Kidney (tissue), 14 donors: ENCODE results near the gene SPINT2. TPM values are rescaled to one million over a fixed set of nuclear protein-coding genes. Genes with fewer than 3 reads are reported as not detected.

Experiments
- DNase-seq, 5 donors: peaks; one replicate each; pipeline ENCODE4 v3.0.0-alpha.2; 2013 to 2020
- FAIRE-seq: peaks from 2 replicates; lab custom pipeline; 2012; peaks lifted over from hg19 to GRCh38; lab: Jason Lieb, UNC
- H3K27ac ChIP-seq, 2 donors: one replicate each; pipeline ENCODE4 v1.7.0; 2013; ENCODE audit warnings: low read depth in 2 of 2, low read length in 2 of 2, inconsistent platforms in 1 of 2
- H3K27me3 ChIP-seq: one replicate; pipeline ENCODE4 v1.7.1; 2013; ENCODE audit warnings: low read length, inconsistent platforms; ENCODE audit not compliant: control insufficient read depth, insufficient read depth
- H3K36me3 ChIP-seq, 3 donors: one replicate each; pipeline versions ENCODE4 v1.7.0 to v1.7.1; 2013; ENCODE audit warnings: low read length in 3 of 3, control low read depth in 1 of 3, inconsistent platforms in 1 of 3; ENCODE audit not compliant: insufficient read depth in 3 of 3, control insufficient read depth in 2 of 3
- H3K4me1 ChIP-seq, 3 donors: one replicate each; pipeline versions ENCODE4 v1.7.0 to v1.7.1; 2013; ENCODE audit warnings: low read length in 3 of 3, inconsistent platforms in 1 of 3, low read depth in 1 of 3; ENCODE audit not compliant: control insufficient read depth in 2 of 3, insufficient read depth in 2 of 3
- H3K4me3 ChIP-seq, 3 donors: one replicate each; pipeline versions ENCODE4 v1.7.0 to v1.8.1; 2013; ENCODE audit warnings: low read length in 3 of 3, control low read depth in 1 of 3, inconsistent platforms in 1 of 3
- H3K9ac ChIP-seq, 3 donors: one replicate each; pipeline versions ENCODE4 v1.7.0 to v1.7.1; 2013; ENCODE audit warnings: low read length in 3 of 3, control low read depth in 1 of 3, inconsistent platforms in 1 of 3
- H3K9me3 ChIP-seq, 3 donors: one replicate each; pipeline versions ENCODE4 v1.7.0 to v1.7.1; 2013; ENCODE audit warnings: low read length in 3 of 3, control low read depth in 1 of 3, inconsistent platforms in 1 of 3; ENCODE audit not compliant: control insufficient read depth in 2 of 3, insufficient read depth in 1 of 3
- intact Hi-C: fragments of 100-400 bp; cut with DNase I; formaldehyde crosslinking; loops from one replicate; pipeline ENCODE4 v1.11.1; 2022
- polyA plus RNA-seq: library from polyadenylated mRNA; stranded (reverse); fragments of 350-450 nt; fragmentation: Illumina TruSeq; extraction: RNeasy Lipid Tissue Mini Kit (QIAGEN cat#74804); gene quantifications from one replicate; pipeline ENCODE4 v1.2.3, GENCODE V29; 2014; ENCODE audit warnings: low read depth, low replicate concordance; ENCODE audit not compliant: insufficient read depth
- total RNA-seq: library from RNA; stranded (reverse); fragmentation: NEBNext Ultra II Directional; extraction: Animal tissue kit (Norgen Biotek cat#: 25700); gene quantifications from one replicate; pipeline ENCODE4 v1.2.1, GENCODE V29; 2021
- TF ChIP-seq, protein P1 (sequence below): IDR thresholded peaks from 3 replicates; pipeline ENCODE4 v1.5.1; 2012; ENCODE audit warnings: mild to moderate bottlenecking, moderate library complexity, borderline replicate concordance; ENCODE audit not compliant: insufficient read depth; ENCODE audit errors: extremely low read depth
- donor health status: control.
- donor health status: control.
- donor health status: control.
- donor health status: control.
- donor health status: control.
- donor health status: DM: yes; HTN: yes; CAD: no.
- donor health status: Normal renal cell carcinoma (clear cell type).

Gene SPINT2
- total and polyA plus RNA-seq, 2 donors from 2014 or later, result 381 to 425 TPM

DNA sequence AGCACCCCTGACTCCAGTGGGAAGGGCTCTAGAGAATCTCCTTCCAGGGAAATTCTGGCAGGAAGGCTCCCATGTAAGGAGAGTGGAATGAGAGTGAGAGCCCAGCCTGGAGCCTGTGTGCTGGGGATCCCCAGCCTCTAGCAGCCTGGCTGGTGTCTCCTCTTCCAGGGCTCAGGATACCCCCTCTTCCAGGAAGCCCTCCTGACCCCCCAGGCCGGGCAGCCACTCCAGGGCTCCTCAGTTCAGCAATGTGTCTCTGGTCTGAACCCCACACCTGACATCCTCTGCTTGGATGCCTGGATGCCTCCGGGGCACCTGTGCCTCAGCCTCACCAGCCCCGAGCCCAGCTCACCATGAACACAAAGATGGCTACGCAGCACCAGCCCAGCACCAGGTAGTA is 42.7 kb downstream of the SPINT2 start:
- Histone ChIP-seq H3K9me3 (no peaks in the 10 kb centered on the region), H3K27me3 (no peaks in the 10 kb centered on the region), H3K27ac (no peak overlapping the region), H3K4me3 (no peak overlapping the region), H3K36me3 (peaks cover 0 to 8% (median 5%) of the 10 kb centered on the region in 3 donors), H3K9ac (no peak overlapping the region), H3K4me1 (no peaks in the 10 kb centered on the region)
- DNase-seq (no peak), FAIRE-seq (no peak)
- TF ChIP-seq, protein P1, sequence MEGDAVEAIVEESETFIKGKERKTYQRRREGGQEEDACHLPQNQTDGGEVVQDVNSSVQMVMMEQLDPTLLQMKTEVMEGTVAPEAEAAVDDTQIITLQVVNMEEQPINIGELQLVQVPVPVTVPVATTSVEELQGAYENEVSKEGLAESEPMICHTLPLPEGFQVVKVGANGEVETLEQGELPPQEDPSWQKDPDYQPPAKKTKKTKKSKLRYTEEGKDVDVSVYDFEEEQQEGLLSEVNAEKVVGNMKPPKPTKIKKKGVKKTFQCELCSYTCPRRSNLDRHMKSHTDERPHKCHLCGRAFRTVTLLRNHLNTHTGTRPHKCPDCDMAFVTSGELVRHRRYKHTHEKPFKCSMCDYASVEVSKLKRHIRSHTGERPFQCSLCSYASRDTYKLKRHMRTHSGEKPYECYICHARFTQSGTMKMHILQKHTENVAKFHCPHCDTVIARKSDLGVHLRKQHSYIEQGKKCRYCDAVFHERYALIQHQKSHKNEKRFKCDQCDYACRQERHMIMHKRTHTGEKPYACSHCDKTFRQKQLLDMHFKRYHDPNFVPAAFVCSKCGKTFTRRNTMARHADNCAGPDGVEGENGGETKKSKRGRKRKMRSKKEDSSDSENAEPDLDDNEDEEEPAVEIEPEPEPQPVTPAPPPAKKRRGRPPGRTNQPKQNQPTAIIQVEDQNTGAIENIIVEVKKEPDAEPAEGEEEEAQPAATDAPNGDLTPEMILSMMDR, result no peak
- intact Hi-C loops, result no loop called here

DNA sequence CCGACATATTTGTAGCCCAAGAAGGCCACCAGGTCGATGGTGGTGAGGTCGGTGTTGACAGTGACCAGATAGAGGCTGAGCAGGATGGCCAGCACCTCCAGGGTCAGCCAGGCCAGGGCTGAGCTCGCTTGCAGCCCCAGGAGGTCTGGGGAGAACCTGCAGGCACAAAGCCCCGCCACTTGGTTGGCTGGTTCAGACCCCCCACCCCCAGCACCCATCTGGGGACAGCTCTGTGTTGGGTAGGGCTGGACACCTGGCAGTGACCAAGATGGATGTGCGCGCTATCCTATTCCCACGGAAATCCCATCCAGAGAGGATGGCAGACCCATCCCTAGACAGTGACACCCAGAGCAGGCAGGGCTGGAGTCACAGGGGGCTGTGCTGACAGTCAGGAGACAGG is 43.2 kb downstream of the SPINT2 start:
- Histone ChIP-seq H3K4me3 (no peak overlapping the region), H3K9ac (no peak overlapping the region), H3K9me3 (no peaks in the 10 kb centered on the region), H3K36me3 (peaks cover 0 to 8% (median 5%) of the 10 kb centered on the region in 3 donors), H3K27me3 (no peaks in the 10 kb centered on the region), H3K4me1 (no peaks in the 10 kb centered on the region), H3K27ac (no peak overlapping the region)
- intact Hi-C loops, result no loop called here
- FAIRE-seq (no peak), DNase-seq (no peak)
- TF ChIP-seq, protein P1, result no peak

DNA sequence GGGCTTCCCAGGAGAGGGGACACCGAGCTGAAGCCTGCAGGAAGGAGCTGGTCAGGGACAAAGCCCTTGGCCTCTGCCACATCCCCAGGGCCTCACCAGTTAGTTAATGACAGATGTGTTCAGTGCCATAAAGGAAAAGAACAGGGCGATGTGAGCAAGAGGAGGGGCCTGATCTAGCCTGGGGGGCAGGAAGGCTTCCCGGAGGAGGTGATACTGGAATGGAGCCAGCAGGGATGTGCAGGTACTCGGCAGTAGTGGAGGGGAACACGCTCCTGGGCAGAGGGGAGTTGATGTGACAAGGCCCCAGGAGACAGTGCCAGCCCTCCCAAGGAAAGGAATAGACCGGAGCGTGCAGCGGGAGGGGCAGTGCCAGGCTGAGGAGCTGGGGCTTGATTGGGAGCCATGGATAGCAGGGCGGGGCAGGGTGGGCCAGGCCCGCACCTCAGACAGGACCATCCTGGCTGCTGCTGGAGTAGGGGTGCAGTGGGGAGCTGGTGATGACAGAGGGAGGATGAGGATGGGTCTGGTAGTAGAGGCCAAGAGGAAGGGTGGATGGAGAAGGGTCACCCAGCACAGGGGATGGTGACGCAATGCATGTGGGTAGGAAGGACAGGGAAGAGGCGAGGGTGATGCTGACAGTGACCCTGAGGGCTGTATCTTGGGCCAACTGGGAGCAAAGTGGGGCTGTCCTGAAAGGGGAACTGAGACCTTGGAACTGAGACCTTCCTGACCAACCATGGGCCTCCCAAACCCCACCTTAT is 43.8 kb downstream of the SPINT2 start:
- intact Hi-C loops, result no loop called here
- no peak for FAIRE-seq

More for the DNA sequence above, 43.8 kb downstream of the SPINT2 start:
- Histone ChIP-seq H3K9ac (no peak overlapping the region), H3K4me1 (no peaks in the 10 kb centered on the region), H3K27me3 (no peaks in the 10 kb centered on the region), H3K9me3 (no peaks in the 10 kb centered on the region), H3K4me3 (no peak overlapping the region), H3K36me3 (peaks cover 0 to 8% (median 5%) of the 10 kb centered on the region in 3 donors), H3K27ac (no peak overlapping the region)
- TF ChIP-seq, protein P1, result no peak
- DNase-seq, result no peak
